Adrenal gland (tissue), 12 donors: ENCODE measurements around the gene MPPED1. TPM values are rescaled to one million over a fixed set of nuclear protein-coding genes. Genes with fewer than 3 reads are reported as not detected.

Experiments
- DNase-seq, 7 donors: peaks; one replicate each; pipeline ENCODE4 v3.0.0-alpha.2; 2019 to 2020
- H3K27ac ChIP-seq, 5 donors: fragments of 200-600 bp; sonication (generic) in 4 of 5; 1 replicate in 3 of 5; 2 replicates in 2 of 5; pipeline versions ENCODE4 v1.5.1 to v1.8.0; 2016 to 2020; ENCODE audit warnings: mild to moderate bottlenecking in 1 of 5
- H3K27me3 ChIP-seq: fragments of 200-600 bp; 2 replicates; pipeline ENCODE4 v1.8.0; 2021
- H3K36me3 ChIP-seq, 2 donors: fragments of 200-600 bp; replicated peaks in 1 of 2; 1 replicate in 1 of 2; 2 replicates in 1 of 2; pipeline versions ENCODE4 v1.5.1 to v1.8.0; 2018 to 2022
- H3K4me1 ChIP-seq, 2 donors: fragments of 200-600 bp; replicated peaks in 1 of 2; 1 replicate in 1 of 2; 2 replicates in 1 of 2; pipeline versions ENCODE4 v1.5.1 to v1.8.0; 2018 to 2021
- H3K4me3 ChIP-seq, 4 donors: fragments of 200-600 bp; sonication (generic) in 3 of 4; one replicate each; pipeline ENCODE4 v1.5.1; 2016 to 2018
- H3K9me3 ChIP-seq, 3 donors: fragments of 200-600 bp; sonication (generic) in 1 of 3; replicated peaks in 1 of 3; 1 replicate in 2 of 3; 2 replicates in 1 of 3; pipeline versions ENCODE4 v1.5.1 to v1.8.0; 2016 to 2021
- CTCF ChIP-seq, 6 experiments: fragments of 450-650 bp in 4 of 6; fragments of 200-600 bp in 2 of 6; sonication (generic) in 1 of 6; IDR thresholded peaks; 1 replicate in 5 of 6; 2 replicates in 1 of 6; pipeline versions ENCODE4 v1.5.1 to v1.8.0; 2016 to 2021; ENCODE audit warnings: antibody characterized with exemption in 6 of 6, mild to moderate bottlenecking in 2 of 6, moderate library complexity in 1 of 6
- POLR2A ChIP-seq, 2 donors: fragments of 450-650 bp; IDR thresholded peaks; one replicate each; pipeline ENCODE4 v1.6.1; 2017; ENCODE audit warnings: antibody characterized with exemption in 2 of 2, mild to moderate bottlenecking in 2 of 2, moderate library complexity in 1 of 2
- WGBS, 4 donors: extraction: QIAGEN DNeasy Blood & Tissue Kit in 2 of 4; methylation state at CpG; one replicate each; pipeline versions ENCODE4 v1.1.5 to v1.1.7; 2013 to 2017; 5-methylcytosine and 5-hydroxymethylcytosine counted together
- intact Hi-C, 2 donors: fragments of 100-400 bp; cut with DNase I; formaldehyde crosslinking; loops; one replicate each; pipeline versions ENCODE4 v1.14.1 to v1.15.0; 2022 to 2023
- polyA plus RNA-seq, 3 donors: library from polyadenylated mRNA; stranded (reverse); fragments of 200-250 nt in 2 of 3; fragments of 350-450 nt in 1 of 3; fragmentation: Illumina TruSeq in 1 of 3; extraction: RNeasy Lipid Tissue Mini Kit (QIAGEN cat#74804) in 1 of 3; gene quantifications; one replicate each; pipeline ENCODE4 v1.2.3, GENCODE V29; 2013 to 2014
- total RNA-seq, 9 donors: library from RNA; depleted of rRNA in 4 of 9; stranded (reverse); fragments of >200 nt in 4 of 9; fragments of 120-200 nt in 1 of 9; fragmentation: NEBNext Ultra II Directional in 1 of 9; extraction: Animal tissue kit (Norgen Biotek cat#: 25700) in 1 of 9; gene quantifications; one replicate each; pipeline versions ENCODE4 v1.1.0 to v1.2.4, GENCODE V29; 2013 to 2023
- donor health status: healthy with polysubstance abuse.
- donor health status: Bipolar disorder and iron deficiency.
- donor health status: DM: yes; HTN: yes; CAD: no.
- donor health status: DM: no; HTN: no; CAD: no.
- donor health status: DM: no; HTN: no; CAD: no.
- donor health status: DM: yes; HTN: yes; CAD: no.

MPPED1 gene
- total and polyA plus RNA-seq, 12 donors = 0.07 to 0.44 (median 0.11) TPM; not detected in 8

DNA sequence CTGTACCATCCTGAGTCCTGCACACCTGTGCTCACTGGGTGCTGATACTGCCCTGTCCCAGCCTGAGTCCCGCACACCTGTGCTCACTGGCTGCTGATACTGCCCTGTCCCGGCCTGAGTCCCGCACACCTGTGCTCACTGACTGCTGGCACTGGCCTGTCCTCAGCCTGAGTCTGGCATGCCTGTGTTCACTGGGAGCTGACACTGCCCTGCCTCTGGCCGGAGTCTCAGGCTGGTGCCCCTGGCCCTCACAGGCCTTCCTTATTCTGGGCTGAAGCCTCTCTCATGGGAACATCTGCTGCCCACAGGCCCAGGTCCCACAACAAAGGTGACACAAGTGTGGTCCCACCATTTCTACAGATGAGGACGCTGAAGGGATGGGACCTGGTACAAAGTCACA lies 115.1 kb downstream of the MPPED1 start:
- TF ChIP-seq CTCF (IDR thresholded peaks at IDR 0.05) = no peak
- TF ChIP-seq POLR2A (IDR thresholded peaks at IDR 0.05) = no peak
- WGBS, 4 donors = 85 to 93% (median 90%) methylated on average over 5 of the region's 5 CpGs; no CpG with 5 or more reads in 1 of the 4 donors
- no peaks in the 10 kb centered on the region for H3K36me3 ChIP-seq
- no peaks in the 10 kb centered on the region for H3K9me3 ChIP-seq
- no peak overlapping the region for H3K4me3 ChIP-seq
- DNase-seq = no peak
- H3K4me1 ChIP-seq = no peaks in the 10 kb centered on the region
- no peak overlapping the region for H3K27ac ChIP-seq
- intact Hi-C loops = no loop called here
- H3K27me3 ChIP-seq = no peaks in the 10 kb centered on the region

GRCh38 chr22:43528601-43529360 lies 117.0 kb downstream of the MPPED1 start:
- intact Hi-C loops = no loop called here
- 68 to 75% (median 72%) methylated on average over 12 of the region's 12 CpGs for WGBS, 4 donors

DNA sequence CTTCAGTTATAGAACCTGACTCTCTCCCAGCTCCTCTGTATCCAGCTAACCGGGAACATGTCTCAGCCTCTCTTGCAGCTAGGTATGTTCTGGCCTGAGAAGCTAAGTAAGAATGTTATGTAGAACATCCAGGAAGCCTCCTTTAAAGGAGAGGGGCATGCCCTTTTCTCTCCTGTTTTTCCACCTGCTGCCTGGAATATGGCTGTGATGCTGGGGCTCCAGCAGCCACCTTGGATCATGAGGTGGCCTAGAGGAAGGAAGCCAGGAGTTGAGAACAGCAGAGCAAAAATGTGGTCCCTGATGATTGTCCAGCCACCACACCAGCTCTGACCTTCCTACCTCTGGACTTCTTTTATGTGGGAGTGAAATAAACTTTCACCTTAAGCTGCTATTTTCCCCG lies 117.6 kb downstream of the MPPED1 start:
- DNase-seq = no peak
- TF ChIP-seq POLR2A (IDR thresholded peaks at IDR 0.05) = no peak
- TF ChIP-seq CTCF (IDR thresholded peaks at IDR 0.05) = no peak
- H3K9me3 ChIP-seq = no peaks in the 10 kb centered on the region
- H3K27me3 ChIP-seq = no peaks in the 10 kb centered on the region
- H3K36me3 ChIP-seq = no peaks in the 10 kb centered on the region
- H3K4me1 ChIP-seq = no peaks in the 10 kb centered on the region
- 92 to 100% (median 98%) methylated on average over 2 of the region's 2 CpGs for WGBS, 4 donors
- no peak overlapping the region for H3K27ac ChIP-seq
- no peak overlapping the region for H3K4me3 ChIP-seq
- intact Hi-C loops = no loop called here

More at GRCh38 chr22:43528601-43529360, 117.0 kb downstream of the MPPED1 start:
- no peak for DNase-seq
- no peak overlapping the region for H3K27ac ChIP-seq
- no peaks in the 10 kb centered on the region for H3K4me1 ChIP-seq
- no peak for TF ChIP-seq CTCF (IDR thresholded peaks at IDR 0.05)
- H3K9me3 ChIP-seq = no peaks in the 10 kb centered on the region
- no peaks in the 10 kb centered on the region for H3K36me3 ChIP-seq
- H3K4me3 ChIP-seq = no peak overlapping the region
- no peaks in the 10 kb centered on the region for H3K27me3 ChIP-seq

DNA sequence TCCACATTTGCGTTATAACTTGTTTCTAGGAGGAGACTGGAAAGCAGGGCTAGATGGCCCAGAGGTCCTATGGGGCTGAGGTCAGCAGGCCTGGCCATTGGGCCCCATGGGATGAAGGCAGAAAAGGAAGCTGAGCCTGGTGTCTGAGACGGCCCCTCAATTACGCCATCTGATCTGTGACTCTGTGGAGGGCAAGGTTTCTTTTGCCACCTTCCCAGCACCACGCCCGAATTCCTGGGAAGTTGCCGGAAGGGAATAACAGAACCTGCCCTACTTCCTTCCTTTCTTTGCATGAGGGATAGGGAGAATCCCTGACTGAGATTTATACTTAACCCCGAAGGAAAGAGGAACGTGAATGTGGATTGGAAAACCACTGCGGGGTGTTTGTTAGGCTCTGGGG lies 118.1 kb downstream of the MPPED1 start:
- no peak overlapping the region for H3K27ac ChIP-seq
- intact Hi-C loops = no loop called here
- 78 to 85% (median 81%) methylated on average over 8 to 9 of the region's 9 CpGs for WGBS, 4 donors
- DNase-seq = no peak
- TF ChIP-seq CTCF (IDR thresholded peaks at IDR 0.05) (no peak), POLR2A (IDR thresholded peaks at IDR 0.05) (no peak)
- H3K4me3 ChIP-seq = no peak overlapping the region
- H3K4me1 ChIP-seq = no peaks in the 10 kb centered on the region
- H3K9me3 ChIP-seq = no peaks in the 10 kb centered on the region
- H3K27me3 ChIP-seq = no peaks in the 10 kb centered on the region
- H3K36me3 ChIP-seq = no peaks in the 10 kb centered on the region
